Measurements from ENCODE around the gene UGT1A5.

The UGT1A5 gene

GRCh38 chr2:233791151-233791882 lies 78.6 kb downstream of the UGT1A5 start:
- no peak for TF ChIP-seq CTCF (IDR thresholded peaks at IDR 0.05; ENCODE audit: low read depth, low read length)
- no peak for DNase-seq (ENCODE audit: extremely low read depth, low read depth)

- TF ChIP-seq CTCF (IDR thresholded peaks at IDR 0.05; ENCODE audit: low read depth, low read length), result no peak
- no peak for DNase-seq (ENCODE audit: extremely low read depth, low read depth)
These were observed 79.2 kb downstream of the UGT1A5 start for GRCh38 chr2:233791883-233792329.

GRCh38 chr2:233792720-233793119 lies 80.0 kb downstream of the UGT1A5 start:
- no peak for TF ChIP-seq CTCF (IDR thresholded peaks at IDR 0.05; ENCODE audit: low read depth, low read length)
- no peak for DNase-seq (ENCODE audit: extremely low read depth, low read depth)

GRCh38 chr2:233793465-233794127 lies 80.9 kb downstream of the UGT1A5 start:
- no peak for TF ChIP-seq CTCF (IDR thresholded peaks at IDR 0.05; ENCODE audit: low read depth, low read length)
- DNase-seq (ENCODE audit: extremely low read depth, low read depth), result no peak

- no peak for DNase-seq (ENCODE audit: extremely low read depth, low read depth)
- no peak for TF ChIP-seq CTCF (IDR thresholded peaks at IDR 0.05; ENCODE audit: low read depth, low read length)
These were observed 81.5 kb downstream of the UGT1A5 start for GRCh38 chr2:233794128-233794658.

- no peak for TF ChIP-seq CTCF (IDR thresholded peaks at IDR 0.05; ENCODE audit: low read depth, low read length)
- DNase-seq (ENCODE audit: extremely low read depth, low read depth), result no peak
These were observed 83.0 kb downstream of the UGT1A5 start for GRCh38 chr2:233795735-233796171.

- no peak for TF ChIP-seq CTCF (IDR thresholded peaks at IDR 0.05; ENCODE audit: low read depth, low read length)
These were observed 83.5 kb downstream of the UGT1A5 start for GRCh38 chr2:233796254-233796653.

More at GRCh38 chr2:233796254-233796653, 83.5 kb downstream of the UGT1A5 start:
- DNase-seq (ENCODE audit: extremely low read depth, low read depth), result no peak

Measured in AG09319 (cell line).